SU-DHL-6 (cell line): Measurements from ENCODE around the gene TENM4.

Source experiments
- H2AFZ ChIP-seq: fragments of 200-600 bp; sonication (generic); 2 replicates; pipeline ENCODE4 v1.6.1; 2014; ENCODE audit warnings: low read depth, mild to moderate bottlenecking, moderate library complexity, mixed read lengths, antibody characterized with exemption, low read length; ENCODE audit not compliant: severe bottlenecking
- H3F3A ChIP-seq: fragments of 200-600 bp; shearing (Covaris generic); 2 replicates; pipeline ENCODE4 v1.6.0; 2016; ENCODE audit warnings: antibody characterized with exemption, mild to moderate bottlenecking; ENCODE audit not compliant: insufficient read depth
- H3K27ac ChIP-seq: fragments of 200-600 bp; sonication (generic); 2 replicates; pipeline ENCODE4 v1.5.1; 2016; ENCODE audit warnings: low read depth, mild to moderate bottlenecking, low read length, moderate library complexity, mixed read lengths
- H3K27me3 ChIP-seq: fragments of 200-600 bp; sonication (generic), shearing (Covaris generic); 2 replicates; pipeline ENCODE4 v1.6.0; 2014; ENCODE audit warnings: mild to moderate bottlenecking, low read length
- H3K36me3 ChIP-seq: fragments of 200-600 bp; sonication (generic); 2 replicates; pipeline ENCODE4 v1.6.1; 2014; ENCODE audit warnings: mild to moderate bottlenecking, low read length, mixed read lengths
- H3K4me2 ChIP-seq: fragments of 300-600, 200-600 bp; shearing (Covaris generic), sonication (generic); 2 replicates; pipeline ENCODE4 v1.6.0; 2014; ENCODE audit warnings: low read length, low read depth, mild to moderate bottlenecking; ENCODE audit not compliant: poor library complexity, severe bottlenecking
- H3K4me3 ChIP-seq: fragments of 200-600 bp; sonication (generic); 2 replicates; pipeline ENCODE4 v1.5.1; 2014; ENCODE audit warnings: antibody characterized with exemption, low read length, mild to moderate bottlenecking, mixed read lengths; ENCODE audit not compliant: insufficient read depth, poor library complexity, severe bottlenecking
- H3K79me2 ChIP-seq: fragments of 200-600 bp; sonication (generic); 2 replicates; pipeline ENCODE4 v1.6.1; 2014; ENCODE audit warnings: mild to moderate bottlenecking, low read length, moderate library complexity; ENCODE audit not compliant: insufficient read depth
- H3K9ac ChIP-seq: fragments of 200-600 bp; sonication (generic); 2 replicates; pipeline ENCODE4 v1.7.0; 2014; ENCODE audit warnings: mild to moderate bottlenecking, low read length
- H3K9me2 ChIP-seq: fragments of 200-600 bp; sonication (generic); replicated peaks from 2 replicates; pipeline ENCODE4 v1.6.1; 2014; ENCODE audit warnings: low read length; ENCODE audit not compliant: insufficient read depth
- H3K9me3 ChIP-seq: fragments of 200-600 bp; sonication (generic); 2 replicates; pipeline ENCODE4 v1.6.1; 2014; ENCODE audit warnings: low read length, mixed read lengths; ENCODE audit not compliant: insufficient read depth
- H4K20me1 ChIP-seq: fragments of 200-600 bp; sonication (generic); 2 replicates; pipeline ENCODE4 v1.6.1; 2014; ENCODE audit warnings: low read depth, mild to moderate bottlenecking, antibody characterized with exemption, low read length, moderate library complexity, mixed read lengths
- EZH2phosphoT487 ChIP-seq: fragments of 200-600 bp; sonication (generic), shearing (Covaris generic); conservative IDR thresholded peaks from 2 replicates; pipeline ENCODE4 v1.6.1; 2018; ENCODE audit warnings: mild to moderate bottlenecking, antibody characterized with exemption, low read length, moderate library complexity, mixed read lengths
- TF ChIP-seq, protein P1 (sequence below): fragments of 200-600 bp; sonication (generic); IDR thresholded peaks from one replicate; pipeline ENCODE4 v1.5.1; 2017; ENCODE audit warnings: antibody characterized with exemption, mild to moderate bottlenecking, low read length, moderate library complexity; ENCODE audit not compliant: insufficient read depth, poor library complexity, severe bottlenecking

TENM4 gene

DNA sequence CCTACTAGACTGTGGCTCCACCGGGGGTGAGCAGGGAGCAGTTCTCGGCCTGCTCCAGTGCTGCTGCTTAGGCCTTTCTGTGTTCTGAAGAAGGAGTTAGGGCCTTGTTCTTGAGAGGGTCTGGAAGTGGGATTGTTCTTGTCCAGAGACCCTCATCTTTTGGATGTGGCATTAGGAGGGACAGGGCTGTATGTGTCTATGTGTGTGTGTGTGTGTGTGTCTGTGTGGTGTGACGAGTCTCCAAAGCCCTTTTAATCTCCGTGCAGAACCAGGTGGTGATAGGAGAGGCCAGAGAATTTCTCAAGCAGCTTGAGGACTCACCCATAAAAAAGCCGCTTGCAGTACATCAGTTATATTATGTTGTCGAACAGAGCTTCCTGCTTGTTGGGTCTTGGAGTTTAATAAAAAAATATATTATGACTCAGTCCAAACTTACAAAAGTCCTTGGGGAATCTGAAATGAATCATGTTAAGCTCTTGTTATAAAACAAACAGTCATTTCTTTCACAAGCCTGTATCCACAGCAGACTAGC is 196.5 kb downstream of the TENM4 start:
- H3K9ac ChIP-seq = no peak overlapping the region
- H3K36me3 ChIP-seq = no peaks in the 10 kb centered on the region
- H3K27ac ChIP-seq = no peak overlapping the region
- H3K79me2 ChIP-seq = no peaks in the 10 kb centered on the region
- TF ChIP-seq, protein P1, sequence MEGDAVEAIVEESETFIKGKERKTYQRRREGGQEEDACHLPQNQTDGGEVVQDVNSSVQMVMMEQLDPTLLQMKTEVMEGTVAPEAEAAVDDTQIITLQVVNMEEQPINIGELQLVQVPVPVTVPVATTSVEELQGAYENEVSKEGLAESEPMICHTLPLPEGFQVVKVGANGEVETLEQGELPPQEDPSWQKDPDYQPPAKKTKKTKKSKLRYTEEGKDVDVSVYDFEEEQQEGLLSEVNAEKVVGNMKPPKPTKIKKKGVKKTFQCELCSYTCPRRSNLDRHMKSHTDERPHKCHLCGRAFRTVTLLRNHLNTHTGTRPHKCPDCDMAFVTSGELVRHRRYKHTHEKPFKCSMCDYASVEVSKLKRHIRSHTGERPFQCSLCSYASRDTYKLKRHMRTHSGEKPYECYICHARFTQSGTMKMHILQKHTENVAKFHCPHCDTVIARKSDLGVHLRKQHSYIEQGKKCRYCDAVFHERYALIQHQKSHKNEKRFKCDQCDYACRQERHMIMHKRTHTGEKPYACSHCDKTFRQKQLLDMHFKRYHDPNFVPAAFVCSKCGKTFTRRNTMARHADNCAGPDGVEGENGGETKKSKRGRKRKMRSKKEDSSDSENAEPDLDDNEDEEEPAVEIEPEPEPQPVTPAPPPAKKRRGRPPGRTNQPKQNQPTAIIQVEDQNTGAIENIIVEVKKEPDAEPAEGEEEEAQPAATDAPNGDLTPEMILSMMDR = no peak
- no peak for TF ChIP-seq EZH2phosphoT487
- no peaks in the 10 kb centered on the region for H3K27me3 ChIP-seq
- no peaks in the 10 kb centered on the region for H3F3A ChIP-seq
- H3K4me2 ChIP-seq = no peak overlapping the region
- H3K9me3 ChIP-seq = no peaks in the 10 kb centered on the region
- H3K4me3 ChIP-seq = no peak overlapping the region
- H4K20me1 ChIP-seq = no peaks in the 10 kb centered on the region
- H3K9me2 ChIP-seq = no peaks in the 10 kb centered on the region
- H2AFZ ChIP-seq = no peak overlapping the region

DNA sequence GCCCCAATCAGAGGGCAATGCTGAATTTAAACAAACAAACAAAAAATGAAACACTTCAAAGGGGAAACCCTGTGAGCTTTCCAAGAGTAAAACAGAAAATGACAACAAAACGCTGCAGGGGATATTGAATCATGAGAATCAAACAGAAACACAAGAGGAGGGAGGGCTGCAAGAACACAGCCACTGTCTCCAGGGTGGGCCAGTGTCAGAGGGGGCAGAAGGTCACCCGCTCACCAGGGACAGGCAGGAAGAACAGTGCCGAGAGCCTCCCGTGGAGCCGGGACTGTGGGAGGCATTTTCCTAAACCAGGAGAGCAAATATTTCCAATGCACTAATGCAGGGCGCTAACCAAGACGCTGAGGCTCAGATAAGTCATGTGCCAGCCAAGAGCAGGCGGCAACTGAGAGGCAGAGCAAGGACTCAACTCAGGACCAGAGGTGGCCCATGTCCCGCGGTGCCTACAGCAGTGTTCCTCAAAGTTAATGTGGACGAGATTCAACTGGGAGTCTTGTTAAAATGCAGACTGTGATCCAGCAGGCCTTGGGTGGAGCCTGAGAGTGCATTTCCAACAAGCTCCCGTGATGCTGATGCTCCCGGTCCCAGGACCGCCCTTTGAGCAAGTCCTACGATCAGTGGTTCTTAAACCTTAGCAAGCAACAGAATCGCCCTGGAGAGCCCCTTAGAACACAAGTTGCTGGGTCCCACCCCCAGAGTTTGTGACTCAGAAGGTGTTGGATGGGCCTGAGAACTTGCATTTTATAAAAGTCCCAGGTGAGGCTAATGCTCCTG is 197.2 kb downstream of the TENM4 start:
- H3K79me2 ChIP-seq = no peaks in the 10 kb centered on the region
- no peaks in the 10 kb centered on the region for H3K27me3 ChIP-seq
- TF ChIP-seq EZH2phosphoT487 = no peak
- TF ChIP-seq, protein P1 = no peak
- H3K4me2 ChIP-seq = no peak overlapping the region
- H3K27ac ChIP-seq = no peak overlapping the region
- H4K20me1 ChIP-seq = no peaks in the 10 kb centered on the region
- H3K9me3 ChIP-seq = no peaks in the 10 kb centered on the region
- no peak overlapping the region for H3K4me3 ChIP-seq
- no peaks in the 10 kb centered on the region for H3K36me3 ChIP-seq
- no peaks in the 10 kb centered on the region for H3F3A ChIP-seq
- no peak overlapping the region for H2AFZ ChIP-seq
- no peaks in the 10 kb centered on the region for H3K9me2 ChIP-seq
- no peak overlapping the region for H3K9ac ChIP-seq

DNA sequence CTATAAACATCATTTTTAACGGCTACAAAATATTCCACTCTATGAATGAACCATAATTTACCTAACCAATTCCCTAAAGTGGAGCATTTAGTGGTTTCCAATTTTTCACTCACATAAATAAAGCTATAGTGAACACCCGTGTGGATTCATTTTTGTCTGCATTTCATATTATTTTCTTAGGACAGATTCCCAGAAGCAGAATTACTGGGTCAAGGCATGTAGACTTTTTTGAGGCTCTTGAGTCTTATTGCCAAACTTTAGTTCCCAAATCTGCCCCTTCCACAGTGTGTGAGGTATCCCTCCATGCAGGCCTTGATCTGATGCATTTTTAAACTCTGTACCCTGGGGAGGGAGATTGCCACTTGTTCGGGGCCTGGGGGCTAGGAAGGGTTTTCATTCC is 198.2 kb downstream of the TENM4 start:
- Histone ChIP-seq H3K9me3 (no peaks in the 10 kb centered on the region), H2AFZ (no peak overlapping the region), H3K9me2 (no peaks in the 10 kb centered on the region)

More for the DNA sequence above, 198.2 kb downstream of the TENM4 start:
- H3K4me3 ChIP-seq = no peak overlapping the region
- no peaks in the 10 kb centered on the region for H3K79me2 ChIP-seq
- H3K27ac ChIP-seq = no peak overlapping the region
- no peaks in the 10 kb centered on the region for H4K20me1 ChIP-seq
- TF ChIP-seq EZH2phosphoT487 = no peak
- TF ChIP-seq, protein P1 = no peak
- H3K36me3 ChIP-seq = no peaks in the 10 kb centered on the region
- H3K27me3 ChIP-seq = no peaks in the 10 kb centered on the region
- H3K4me2 ChIP-seq = no peak overlapping the region
- no peak overlapping the region for H3K9ac ChIP-seq
- H3F3A ChIP-seq = no peaks in the 10 kb centered on the region
